HG02870 (cell line): ENCODE results near the gene CNGB1.

Source experiments
- ATAC-seq: cut with Tn5 transposase; IDR thresholded peaks from one replicate; pipeline ENCODE4 v1.9.1; 2021; ENCODE audit warnings: mild to moderate bottlenecking, moderate library complexity; ENCODE audit not compliant: unreplicated experiment

CNGB1 gene

DNA sequence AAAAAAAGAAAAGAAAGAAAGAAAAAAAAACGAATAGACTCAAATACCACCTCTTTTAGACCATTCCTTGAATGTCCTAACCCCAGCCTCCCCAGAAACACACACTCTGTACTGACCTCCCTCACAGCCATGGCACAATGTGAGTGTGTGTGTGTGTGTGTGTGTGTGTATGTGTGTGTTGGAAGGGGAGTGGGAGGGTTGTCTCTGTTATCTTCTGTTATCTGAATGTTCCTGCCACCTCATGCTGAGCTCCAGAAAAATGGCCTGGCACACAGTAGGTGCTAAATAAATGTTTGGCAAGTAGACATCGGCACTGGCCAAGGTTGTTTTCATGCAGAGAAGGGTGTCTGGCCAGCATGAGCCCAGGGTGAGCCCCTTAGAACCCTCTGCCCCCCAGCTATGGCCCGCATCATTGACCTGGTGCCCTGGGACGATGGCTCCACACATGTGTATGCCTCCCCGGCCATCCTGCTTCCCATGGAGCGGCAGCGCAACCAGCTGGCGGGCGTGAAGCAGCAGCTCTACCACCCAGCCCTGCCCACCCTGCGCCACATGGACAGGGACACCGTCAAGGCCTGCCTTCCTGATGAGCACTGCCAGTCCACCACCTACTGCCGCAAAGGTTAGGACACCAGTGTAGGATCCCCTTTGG is 6.6 kb upstream of the CNGB1 start:
- no peak for ATAC-seq

DNA sequence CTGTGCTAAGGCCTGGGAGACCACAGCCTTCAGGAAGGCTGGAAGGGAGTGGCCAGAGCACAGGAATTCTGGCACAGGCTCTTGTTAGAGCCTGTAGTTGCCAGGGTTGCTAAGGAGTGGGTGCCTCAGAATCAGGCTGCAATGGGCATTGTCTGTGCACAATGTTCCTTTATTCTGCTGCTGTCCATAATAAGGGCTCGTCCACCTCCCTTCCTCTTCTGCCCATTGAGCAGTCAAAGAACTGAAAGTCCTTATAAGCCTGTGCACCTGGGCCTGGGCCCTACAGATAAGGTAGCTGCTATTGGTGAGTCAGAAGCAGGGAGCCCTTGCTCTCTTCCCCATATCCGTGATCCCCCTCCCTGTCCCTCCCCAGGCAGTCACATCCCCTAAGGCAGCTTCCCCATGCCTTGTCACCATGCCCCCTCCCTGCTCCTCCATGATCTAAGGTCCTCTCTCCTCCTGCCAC is 5.4 kb upstream of the CNGB1 start:
- ATAC-seq, result no peak

DNA sequence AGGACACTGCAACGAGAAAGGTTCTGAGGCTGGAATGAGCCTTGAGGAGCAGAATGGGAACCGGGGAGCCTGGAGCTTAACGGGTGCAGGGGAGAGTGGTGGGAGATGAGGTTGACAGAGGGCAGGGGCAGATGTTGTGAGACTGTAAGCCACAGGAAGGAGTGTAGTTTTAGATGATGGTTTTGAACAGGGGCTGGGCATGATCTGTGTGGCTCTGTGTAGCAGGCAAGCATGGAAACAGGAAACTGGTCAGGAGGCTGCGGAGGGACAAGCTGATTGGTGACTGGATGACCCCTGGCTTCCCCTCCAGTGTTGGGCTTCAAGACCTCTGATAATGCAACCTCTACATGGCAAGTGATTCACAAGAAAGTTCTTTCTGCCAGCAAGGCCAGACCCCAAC is 1.4 kb upstream of the CNGB1 start:
- no peak for ATAC-seq

DNA sequence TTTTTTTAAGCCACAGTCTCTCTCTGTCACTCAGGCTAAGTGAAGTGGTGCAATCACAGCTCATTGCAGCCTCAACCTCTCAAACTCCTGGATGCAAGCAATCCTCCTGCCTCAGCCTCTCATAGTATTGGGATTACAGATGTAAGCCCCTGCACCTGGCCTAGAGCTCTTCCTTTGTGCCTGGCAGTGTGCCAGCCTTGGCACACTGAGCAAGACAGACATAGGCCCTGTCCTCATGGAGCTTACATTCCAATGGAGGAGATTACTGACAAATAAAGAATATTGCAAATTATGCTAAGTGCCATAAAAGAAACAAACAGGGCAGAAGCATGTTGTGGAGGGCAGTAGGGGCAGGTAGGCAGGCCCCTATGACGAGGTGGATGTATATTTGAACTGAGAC is 920 bp upstream of the CNGB1 start:
- no peak for ATAC-seq

DNA sequence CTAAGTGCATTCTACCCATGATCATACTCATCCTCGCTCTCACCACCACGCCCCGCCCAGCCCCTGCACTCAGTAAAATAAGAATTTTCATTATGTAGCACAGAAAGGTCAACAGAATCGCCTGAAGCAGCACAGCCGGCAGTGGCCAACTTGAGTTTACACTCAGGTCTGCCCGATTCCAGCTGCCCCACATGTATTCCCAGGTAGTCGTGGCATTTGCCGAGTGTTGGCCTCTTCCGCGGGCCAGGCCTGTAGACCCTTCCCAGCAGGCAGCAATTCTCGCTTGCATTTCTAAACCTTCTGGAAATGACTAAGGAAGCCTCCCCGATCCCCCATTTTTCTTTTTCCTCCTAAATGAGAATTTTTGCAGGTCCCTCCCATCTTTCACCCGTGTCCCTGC is 609 bp downstream of the CNGB1 start:
- no peak for ATAC-seq

DNA sequence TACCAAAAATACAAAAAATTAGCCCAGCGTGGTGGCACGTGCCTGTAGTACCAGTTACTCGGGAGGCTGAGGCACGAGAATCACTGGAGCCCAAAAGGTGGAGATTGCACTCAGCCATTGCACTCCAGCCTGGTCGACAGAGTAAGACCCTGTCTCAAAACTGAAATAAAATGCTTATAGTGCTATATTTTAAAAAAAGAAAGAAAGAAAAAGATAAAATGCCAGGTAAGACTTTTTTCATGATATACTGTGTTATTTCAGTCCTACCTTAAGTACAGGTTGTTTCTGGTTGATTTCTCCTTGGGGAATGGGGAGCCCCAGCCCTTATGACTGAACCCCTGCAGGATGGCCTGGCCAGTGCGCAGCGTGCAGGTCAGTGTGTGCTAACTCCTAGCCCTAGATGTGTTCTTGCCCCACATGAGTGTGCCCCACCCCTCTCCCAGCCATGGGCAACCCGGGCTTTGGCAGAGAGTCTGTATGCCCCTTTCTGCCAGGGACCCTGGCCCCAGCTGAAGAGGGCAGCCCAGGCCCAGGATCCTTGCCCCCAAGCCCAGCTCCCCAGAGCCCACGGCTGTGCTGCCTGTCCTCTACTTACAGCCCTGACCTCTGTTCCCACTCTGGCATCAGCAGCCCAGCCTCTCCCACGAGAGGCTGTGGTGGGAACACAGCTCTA is 1.3 kb downstream of the CNGB1 start:
- no peak for ATAC-seq

DNA sequence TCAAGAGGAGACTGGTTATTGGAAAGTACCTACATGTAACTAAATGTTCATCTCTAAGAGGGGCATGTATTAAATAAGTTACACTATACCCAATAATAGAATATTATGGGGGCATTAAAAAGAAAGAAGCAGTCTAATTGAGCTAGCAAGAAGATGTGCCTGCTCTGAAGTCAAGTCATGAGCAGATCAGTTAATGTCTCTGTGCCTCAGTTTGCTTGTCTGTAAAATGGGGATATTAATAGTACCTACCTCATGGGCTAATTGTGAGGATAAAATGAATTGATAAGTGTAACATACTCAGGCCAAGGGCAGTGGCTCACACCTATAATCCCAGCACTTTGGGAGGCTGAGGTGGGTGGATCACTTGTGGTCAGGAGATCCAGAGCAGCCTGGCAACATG is 3.0 kb downstream of the CNGB1 start:
- no peak for ATAC-seq

DNA sequence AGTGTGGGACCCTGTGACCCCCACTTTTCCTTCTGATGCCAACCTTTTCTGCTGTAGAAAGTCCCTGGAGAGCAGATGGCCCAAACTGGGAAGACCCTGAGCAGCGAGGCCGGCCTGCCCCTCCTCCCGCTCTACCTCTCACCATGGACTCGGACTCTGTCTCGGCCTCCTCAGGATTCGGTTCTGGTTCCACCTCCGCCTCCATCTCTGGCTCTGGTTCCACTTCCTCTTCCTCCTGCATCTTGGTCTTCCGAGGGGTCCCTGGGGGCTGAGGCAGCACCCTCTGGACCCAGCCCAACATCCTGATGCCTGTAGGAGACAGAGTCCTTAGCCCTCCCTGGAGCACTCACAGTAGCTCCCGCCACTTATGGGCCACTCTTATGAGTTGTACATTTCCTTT is 3.9 kb downstream of the CNGB1 start:
- ATAC-seq, result no peak

DNA sequence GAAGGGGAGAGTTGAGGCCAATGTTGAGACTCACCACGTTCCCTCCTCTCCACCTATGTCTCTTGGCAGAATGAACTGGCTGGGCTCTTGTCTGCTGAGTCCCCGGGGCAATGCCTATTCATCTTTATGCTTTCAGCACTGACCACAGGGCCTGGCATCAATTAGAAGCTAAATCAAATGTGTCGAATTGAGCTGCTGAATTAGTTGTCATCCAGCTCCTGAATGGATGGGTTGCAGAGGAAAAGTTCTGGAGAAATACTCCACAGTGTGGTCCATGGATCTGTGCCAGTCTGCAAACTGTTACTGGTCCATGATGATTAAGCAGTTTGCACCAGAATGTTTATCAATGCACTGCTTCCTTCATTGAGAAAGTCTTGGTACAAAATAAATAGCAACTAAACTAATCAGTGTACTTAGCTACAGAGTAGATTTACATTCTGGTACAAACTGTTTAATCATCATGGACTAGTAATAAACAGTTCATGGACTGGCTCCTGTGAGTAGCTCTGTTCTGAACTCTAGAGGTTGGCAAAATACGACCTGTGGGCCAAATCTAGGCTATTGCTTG is 4.6 kb downstream of the CNGB1 start:
- no peak for ATAC-seq

DNA sequence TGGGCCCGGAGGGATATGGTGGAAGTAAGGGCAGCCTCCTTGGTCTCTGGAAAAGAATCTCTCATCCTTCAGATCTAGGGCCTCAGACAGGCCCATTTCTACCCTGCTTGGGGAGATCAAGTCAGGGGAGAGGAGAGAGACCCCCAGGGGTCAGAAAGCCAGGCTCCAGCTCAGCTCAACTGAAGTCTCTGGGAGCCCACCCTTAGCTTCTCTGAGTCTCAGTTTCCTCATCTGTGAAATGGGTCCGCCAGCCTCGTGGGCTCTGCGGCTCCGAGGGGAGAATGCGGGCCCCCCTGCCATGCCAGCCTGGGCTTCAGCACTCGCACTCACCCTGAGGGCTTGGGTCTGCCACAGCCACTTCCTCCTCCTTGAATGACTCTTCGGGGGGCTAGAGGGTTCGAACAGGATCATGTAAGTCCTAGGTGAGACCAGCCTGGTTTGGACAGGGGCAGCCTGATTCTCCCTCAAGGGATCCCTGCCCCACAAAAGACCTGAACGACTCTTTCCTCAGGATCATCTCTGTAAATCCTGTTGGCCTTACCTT is 6.7 kb downstream of the CNGB1 start:
- ATAC-seq, result no peak

DNA sequence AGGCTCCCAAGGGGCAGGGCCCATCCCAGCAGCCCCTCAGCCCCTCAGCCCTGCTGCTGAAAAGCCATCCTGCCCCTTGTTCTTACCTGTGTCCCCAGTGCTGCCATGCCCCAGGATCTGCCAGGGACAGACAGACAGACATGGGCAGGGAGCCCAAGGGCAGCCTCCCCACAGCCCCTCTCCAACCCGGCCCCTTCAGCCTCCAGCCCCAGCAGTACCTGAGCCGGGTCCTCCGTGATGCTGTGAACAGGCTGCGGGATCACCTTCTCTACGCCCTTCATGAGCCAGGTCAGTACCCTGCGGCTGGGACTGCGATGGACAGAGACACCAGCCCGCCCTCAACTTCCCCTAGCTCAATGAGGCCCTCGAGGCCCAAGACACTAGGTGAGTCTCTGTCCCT is 8.2 kb downstream of the CNGB1 start:
- ATAC-seq, result no peak

DNA sequence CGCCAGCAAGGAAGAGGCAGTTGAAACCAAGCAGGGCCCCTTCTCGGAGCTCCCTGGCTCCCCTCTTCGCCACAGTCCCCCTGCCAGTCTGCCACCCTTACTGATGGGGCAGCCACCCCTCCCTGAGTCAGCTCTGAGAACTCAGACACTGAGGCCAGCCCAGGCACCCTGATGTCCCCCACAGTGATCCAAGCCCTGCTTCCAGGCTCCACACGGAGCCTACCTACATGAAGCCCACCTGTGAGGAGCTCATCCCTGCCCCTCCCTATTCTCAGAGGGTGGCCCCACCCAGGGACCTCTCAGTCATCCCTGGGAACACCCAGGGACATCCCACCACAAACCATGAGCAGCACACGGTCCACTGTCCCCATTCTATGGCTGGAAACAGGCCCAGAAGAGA is 8.9 kb downstream of the CNGB1 start:
- no peak for ATAC-seq

DNA sequence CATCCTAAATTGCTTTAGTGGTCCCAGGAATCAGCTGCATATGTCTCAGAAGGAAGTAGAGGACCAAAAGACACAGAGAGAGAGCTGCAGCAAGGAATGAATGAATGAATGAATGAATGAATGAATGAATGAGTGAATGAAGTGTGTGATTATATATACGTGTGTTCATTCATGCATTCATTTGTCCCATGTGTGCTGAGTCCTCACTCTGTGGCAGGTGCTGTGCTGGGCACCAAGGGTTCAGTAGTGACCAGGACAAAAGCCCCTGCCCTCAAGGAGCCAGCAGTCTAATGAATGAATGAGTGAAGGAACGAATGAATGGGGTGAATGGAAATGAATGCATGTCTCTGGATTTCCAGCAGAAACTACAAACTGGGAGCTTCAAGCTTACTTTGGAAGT is 9.4 kb downstream of the CNGB1 start:
- no peak for ATAC-seq

DNA sequence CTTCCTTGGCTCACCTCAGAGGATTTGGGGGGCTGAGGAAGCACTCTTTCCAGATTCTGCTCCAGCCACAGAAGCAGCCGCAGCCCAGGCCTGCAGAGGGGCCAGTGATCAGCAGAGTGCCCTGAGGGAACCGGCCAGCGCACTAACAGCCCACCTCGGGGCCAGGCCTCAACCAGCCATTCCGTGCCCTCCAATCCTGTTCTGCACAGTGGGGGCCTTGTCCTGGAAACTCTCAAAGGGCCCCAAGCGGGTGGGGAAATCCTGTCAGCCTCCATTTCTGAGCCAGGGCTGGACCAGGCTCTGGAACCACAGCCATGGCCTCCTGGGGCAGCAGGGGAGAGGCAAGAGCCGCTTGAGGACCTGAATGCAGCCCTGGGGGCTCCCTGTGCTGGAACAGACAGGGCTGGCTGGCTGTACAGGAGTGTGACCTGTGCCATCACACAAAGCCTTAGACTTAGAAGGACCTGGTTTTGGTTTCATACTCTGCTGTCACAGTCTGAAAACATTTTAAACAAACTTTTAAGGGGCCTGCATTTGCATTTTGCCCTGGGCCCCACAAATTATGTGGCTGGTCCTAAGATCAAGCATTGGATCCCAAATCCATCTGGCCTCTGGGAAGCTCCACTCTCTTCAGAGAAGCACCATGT is 10.0 kb downstream of the CNGB1 start:
- ATAC-seq, result no peak

DNA sequence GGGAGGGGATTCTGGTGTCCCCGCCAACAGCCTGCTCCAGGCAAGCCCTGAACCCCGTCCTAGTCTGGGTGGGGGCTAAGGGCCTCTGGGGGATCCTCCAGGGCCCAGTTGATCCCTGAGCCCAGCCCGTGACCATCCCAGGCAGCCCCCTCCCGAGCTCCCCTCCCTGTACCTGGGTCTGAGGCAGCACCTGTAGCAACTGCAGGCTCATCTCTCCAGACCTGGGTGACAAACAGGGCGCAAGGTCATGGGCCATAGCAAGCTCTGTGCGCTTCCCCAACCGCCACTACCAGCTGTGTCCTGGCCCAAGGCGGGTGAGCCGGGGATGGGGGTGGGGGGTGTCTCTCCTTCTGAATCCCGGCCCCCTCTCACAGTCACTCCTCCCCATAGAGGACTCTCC is 10.6 kb downstream of the CNGB1 start:
- no peak for ATAC-seq

DNA sequence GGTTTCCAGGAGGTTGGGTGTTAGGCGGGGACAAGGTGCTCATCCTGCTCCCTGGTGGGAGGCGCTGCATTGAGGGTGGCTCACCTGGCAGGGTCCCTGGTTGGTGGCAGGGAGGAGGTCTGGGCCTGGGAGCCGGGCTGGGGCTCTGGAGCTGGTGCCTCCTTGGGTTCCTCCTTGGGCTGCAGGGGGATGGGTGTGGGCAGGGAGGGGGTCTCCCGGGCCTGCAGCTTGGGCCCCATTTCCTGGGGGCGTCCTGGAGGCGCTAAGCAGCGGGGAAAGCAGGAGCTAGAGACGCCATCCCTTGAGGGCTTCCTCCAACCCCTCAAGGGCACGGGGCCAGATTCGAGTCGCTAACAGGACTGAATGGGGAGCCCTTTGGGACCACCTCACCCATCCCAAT is 11.1 kb downstream of the CNGB1 start:
- ATAC-seq, result no peak

DNA sequence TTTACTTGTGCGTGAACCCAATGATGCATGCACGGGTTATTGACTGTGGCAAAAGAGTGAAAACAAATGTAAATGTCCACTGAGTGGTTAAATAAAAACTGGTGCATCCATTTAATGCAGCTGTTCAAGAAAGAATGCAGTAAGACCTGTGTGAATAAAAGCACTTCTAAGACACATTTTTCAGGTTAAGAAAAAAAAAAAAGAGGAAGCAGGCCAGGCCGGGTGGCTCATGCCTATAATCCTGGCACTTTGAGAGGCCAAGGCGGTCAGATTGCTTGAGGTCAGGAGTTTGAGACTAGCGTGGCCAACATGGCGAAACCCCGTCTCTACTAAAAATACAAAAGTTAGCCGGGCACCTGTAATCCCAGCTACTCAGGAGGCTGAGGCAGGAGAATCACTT is 11.8 kb downstream of the CNGB1 start:
- ATAC-seq, result no peak

DNA sequence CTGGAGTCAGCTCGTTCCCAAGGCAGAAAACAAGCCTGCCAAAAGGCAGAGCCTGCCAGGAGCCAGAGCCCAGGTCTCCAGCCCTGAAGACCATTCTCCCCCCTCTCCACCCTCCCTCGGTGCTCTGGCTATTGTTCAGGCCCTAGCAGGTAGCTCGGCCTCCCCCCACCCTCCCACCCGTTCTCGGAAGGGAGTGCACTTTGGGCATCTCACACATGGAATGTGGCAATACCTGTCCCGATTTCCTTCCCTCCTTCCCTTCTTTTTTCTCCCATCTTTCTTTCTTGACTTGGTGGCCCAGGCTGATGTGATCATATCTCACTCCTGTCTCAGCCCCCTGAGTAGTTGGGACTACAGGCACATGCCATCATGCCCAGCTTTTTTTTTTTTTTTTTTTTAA is 12.4 kb downstream of the CNGB1 start:
- ATAC-seq, result no peak

DNA sequence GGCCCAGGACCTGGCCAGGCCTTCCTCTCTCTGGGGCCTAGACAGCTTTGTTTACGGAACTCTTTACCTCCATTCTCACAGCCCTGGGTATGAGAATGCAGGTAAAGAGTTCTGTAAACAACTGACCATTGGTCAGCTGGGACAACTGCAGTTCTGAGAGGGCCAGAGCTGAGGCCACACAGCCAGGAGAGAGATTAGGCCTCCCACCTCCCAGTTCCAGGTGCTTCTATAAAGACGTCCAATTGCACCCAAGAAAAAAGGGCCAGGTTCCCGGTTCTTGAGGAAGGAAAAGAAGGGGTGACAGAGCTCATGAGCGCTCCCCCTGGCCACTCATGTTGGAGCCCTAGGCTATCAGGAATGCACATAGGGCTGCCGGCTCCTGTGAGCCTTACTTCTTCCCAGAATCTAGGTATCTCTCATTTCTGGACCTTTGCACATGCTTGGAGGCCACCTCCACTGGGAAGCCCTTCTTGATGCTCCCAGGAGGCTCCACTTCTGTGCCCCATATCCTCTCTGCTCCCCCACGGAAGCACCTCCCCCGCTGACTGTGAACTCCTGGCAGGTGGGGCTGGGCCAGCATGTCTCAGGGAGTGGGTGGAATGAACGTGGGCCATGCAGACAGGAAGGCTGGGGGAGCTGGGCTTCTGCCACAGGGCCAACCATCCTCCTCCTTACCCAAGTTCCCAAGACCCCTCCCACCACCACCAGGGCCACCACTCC is 13.1 kb downstream of the CNGB1 start:
- no peak for ATAC-seq

DNA sequence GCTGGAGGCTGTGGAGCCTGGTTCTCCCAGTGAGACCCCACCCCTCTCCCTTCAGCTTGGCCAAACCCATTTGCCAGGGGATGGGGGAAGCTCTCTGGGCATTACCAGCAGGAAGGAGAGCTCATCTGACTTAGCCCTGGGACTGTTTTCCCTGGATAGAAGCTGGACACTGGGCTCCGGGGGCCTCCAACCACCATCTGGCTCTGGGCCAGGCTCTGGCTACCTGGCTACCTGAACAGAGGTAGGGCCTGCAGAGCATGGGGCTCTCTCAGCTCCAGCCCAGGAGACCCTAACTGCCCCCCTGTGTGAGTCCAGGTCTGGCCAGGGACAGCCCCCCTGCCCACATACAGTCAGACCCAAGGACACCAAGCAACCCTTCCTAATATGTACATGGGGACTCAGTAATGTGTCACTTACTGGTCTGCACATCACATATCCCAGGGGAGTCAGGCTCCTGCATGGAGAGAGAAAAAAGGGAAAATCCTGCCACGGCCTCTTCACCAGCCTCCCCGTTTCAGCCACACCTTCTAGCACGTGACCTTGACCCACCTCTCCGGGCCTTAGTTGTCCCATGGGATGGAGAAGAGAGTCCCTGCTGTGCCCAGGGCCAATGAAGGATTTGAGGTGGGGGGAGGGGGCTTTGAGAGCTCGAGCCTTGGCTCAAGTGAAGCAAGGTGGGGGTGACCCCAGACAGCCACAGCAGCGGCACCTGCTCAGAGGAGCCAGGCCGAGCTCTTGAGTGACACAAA is 13.8 kb downstream of the CNGB1 start:
- no peak for ATAC-seq
